ENCODE results near the gene RUSF1.

GRCh38 chr16:31441956-31442355 lies 66.2 kb downstream of the RUSF1 start:
- TF ChIP-seq CTCF (conservative IDR thresholded peaks at IDR 0.05 in 1 of 2, IDR thresholded peaks at IDR 0.05 in 1 of 2; ENCODE audit: extremely low read depth in 1 of 2, insufficient read depth in 1 of 2, low read depth in 1 of 2, low read length in 2 of 2) (no peak), EZH2 (IDR thresholded peaks at IDR 0.05; ENCODE audit: borderline replicate concordance, low read length) (no peak)

Data from mammary epithelial cell (primary cell).